Breast epithelium (tissue), 3 donors: ENCODE results near the gene WARS2.

Experiments
- POLR2A ChIP-seq: fragments of 450-650 bp; IDR thresholded peaks from one replicate; pipeline ENCODE4 v1.6.1; 2016; ENCODE audit warnings: antibody characterized with exemption, mild to moderate bottlenecking, moderate library complexity
- POLR2AphosphoS5 ChIP-seq, 3 donors: sonication (generic); formaldehyde crosslinking; IDR thresholded peaks; one replicate each; pipeline ENCODE4 v1.6.1; 2017; ENCODE audit warnings: antibody characterized with exemption in 3 of 3
- TF ChIP-seq, protein P1 (sequence below), 3 donors: fragments of 450-650 bp; IDR thresholded peaks; one replicate each; pipeline ENCODE4 v1.5.1; 2016 to 2017; ENCODE audit warnings: antibody characterized with exemption in 3 of 3, mild to moderate bottlenecking in 3 of 3, moderate library complexity in 3 of 3

DNA sequence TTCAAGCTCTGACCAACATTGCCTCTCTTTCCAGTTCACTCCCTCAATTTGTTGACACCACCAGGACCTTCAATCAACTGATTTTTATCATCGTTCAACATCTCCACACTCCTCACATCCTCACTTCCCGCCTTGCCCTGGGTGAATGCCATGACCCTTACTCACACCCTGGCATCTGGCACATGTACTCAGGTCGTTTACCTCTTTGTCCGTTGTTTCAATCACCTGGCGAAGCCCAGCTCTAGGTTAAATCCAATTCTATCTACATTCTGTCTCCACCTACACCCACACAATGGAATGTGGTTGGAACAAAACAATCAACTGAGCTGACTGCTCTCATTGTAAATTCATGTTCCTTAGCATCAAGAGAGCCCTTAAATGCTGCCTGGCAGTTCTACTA, 128.1 kb downstream of the WARS2 start:
- TF ChIP-seq, protein P1, sequence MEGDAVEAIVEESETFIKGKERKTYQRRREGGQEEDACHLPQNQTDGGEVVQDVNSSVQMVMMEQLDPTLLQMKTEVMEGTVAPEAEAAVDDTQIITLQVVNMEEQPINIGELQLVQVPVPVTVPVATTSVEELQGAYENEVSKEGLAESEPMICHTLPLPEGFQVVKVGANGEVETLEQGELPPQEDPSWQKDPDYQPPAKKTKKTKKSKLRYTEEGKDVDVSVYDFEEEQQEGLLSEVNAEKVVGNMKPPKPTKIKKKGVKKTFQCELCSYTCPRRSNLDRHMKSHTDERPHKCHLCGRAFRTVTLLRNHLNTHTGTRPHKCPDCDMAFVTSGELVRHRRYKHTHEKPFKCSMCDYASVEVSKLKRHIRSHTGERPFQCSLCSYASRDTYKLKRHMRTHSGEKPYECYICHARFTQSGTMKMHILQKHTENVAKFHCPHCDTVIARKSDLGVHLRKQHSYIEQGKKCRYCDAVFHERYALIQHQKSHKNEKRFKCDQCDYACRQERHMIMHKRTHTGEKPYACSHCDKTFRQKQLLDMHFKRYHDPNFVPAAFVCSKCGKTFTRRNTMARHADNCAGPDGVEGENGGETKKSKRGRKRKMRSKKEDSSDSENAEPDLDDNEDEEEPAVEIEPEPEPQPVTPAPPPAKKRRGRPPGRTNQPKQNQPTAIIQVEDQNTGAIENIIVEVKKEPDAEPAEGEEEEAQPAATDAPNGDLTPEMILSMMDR (IDR thresholded peaks at IDR 0.05): no peak
- TF ChIP-seq POLR2A (no peak), POLR2AphosphoS5 (IDR thresholded peaks at IDR 0.05) (no peak)
